Suprapubic skin (tissue), 4 donors: Measurements from ENCODE around the gene POGLUT2. TPM values are rescaled to one million over a fixed set of nuclear protein-coding genes. Genes with fewer than 3 reads are reported as not detected.
"Not testable (repeated sequence)": the region's sequence is repeated elsewhere in the genome, so short reads cannot be mapped to it uniquely, and the experiment has no call there.

Source experiments
- DNase-seq, 2 donors: peaks; one replicate each; pipeline ENCODE4 v3.0.0-alpha.2; 2019; ENCODE audit warnings: low spot score in 2 of 2
- H3K27ac ChIP-seq: fragments of 200-600 bp; sonication (generic); one replicate; pipeline ENCODE4 v1.5.1; 2019
- H3K27me3 ChIP-seq: fragments of 200-600 bp; sonication (generic); one replicate; pipeline ENCODE4 v1.5.1; 2019
- H3K36me3 ChIP-seq: fragments of 200-600 bp; sonication (generic); one replicate; pipeline ENCODE4 v1.5.1; 2019
- H3K4me1 ChIP-seq: fragments of 200-600 bp; sonication (generic); one replicate; pipeline ENCODE4 v1.5.1; 2019
- H3K4me3 ChIP-seq: fragments of 200-600 bp; sonication (generic); one replicate; pipeline ENCODE4 v1.5.1; 2019; ENCODE audit warnings: mild to moderate bottlenecking
- H3K9me3 ChIP-seq: fragments of 200-600 bp; sonication (generic); one replicate; pipeline ENCODE4 v1.5.1; 2019
- EP300 ChIP-seq: sonication (generic); formaldehyde crosslinking; IDR thresholded peaks from one replicate; pipeline ENCODE4 v1.6.1; 2017; ENCODE audit warnings: antibody characterized with exemption
- POLR2A ChIP-seq, 2 donors: fragments of 450-650 bp; IDR thresholded peaks; one replicate each; pipeline ENCODE4 v1.6.1; 2017; ENCODE audit warnings: antibody characterized with exemption in 2 of 2, mild to moderate bottlenecking in 2 of 2, moderate library complexity in 2 of 2
- POLR2AphosphoS5 ChIP-seq, 3 donors: sonication (generic); formaldehyde crosslinking; IDR thresholded peaks; one replicate each; pipeline ENCODE4 v1.6.1; 2017; ENCODE audit warnings: antibody characterized with exemption in 3 of 3
- WGBS: methylation state at CpG from one replicate; pipeline ENCODE4 v1.1.5; 2018; 5-methylcytosine and 5-hydroxymethylcytosine counted together
- total RNA-seq, 4 donors: library from RNA; depleted of rRNA; stranded (reverse); fragments of >200 nt; gene quantifications; one replicate each; pipeline ENCODE4 v1.1.0, GENCODE V29; 2016
- TF ChIP-seq, protein P1 (sequence below), 2 donors: fragments of 200-600 bp in 1 of 2; fragments of 450-650 bp in 1 of 2; sonication (generic) in 1 of 2; IDR thresholded peaks; one replicate each; pipeline ENCODE4 v1.5.1; 2016 to 2019; ENCODE audit warnings: antibody characterized with exemption in 2 of 2, mild to moderate bottlenecking in 1 of 2, moderate library complexity in 1 of 2

Gene POGLUT2
- total RNA-seq, 4 donors from 2014 or later, result 2.5 to 2.8 (median 2.7) TPM

- Histone ChIP-seq H3K36me3 (peaks cover 36% of the 10 kb centered on the region), H3K4me3 (no peak overlapping the region), H3K27ac (no peak overlapping the region), H3K27me3 (no peaks in the 10 kb centered on the region), H3K4me1 (no peaks in the 10 kb centered on the region), H3K9me3 (no peaks in the 10 kb centered on the region)
- no peak for DNase-seq
- TF ChIP-seq EP300 (no peak), POLR2AphosphoS5 (IDR thresholded peaks at IDR 0.05) (no peak), POLR2A (IDR thresholded peaks at IDR 0.05) (no peak)
- TF ChIP-seq, protein P1, sequence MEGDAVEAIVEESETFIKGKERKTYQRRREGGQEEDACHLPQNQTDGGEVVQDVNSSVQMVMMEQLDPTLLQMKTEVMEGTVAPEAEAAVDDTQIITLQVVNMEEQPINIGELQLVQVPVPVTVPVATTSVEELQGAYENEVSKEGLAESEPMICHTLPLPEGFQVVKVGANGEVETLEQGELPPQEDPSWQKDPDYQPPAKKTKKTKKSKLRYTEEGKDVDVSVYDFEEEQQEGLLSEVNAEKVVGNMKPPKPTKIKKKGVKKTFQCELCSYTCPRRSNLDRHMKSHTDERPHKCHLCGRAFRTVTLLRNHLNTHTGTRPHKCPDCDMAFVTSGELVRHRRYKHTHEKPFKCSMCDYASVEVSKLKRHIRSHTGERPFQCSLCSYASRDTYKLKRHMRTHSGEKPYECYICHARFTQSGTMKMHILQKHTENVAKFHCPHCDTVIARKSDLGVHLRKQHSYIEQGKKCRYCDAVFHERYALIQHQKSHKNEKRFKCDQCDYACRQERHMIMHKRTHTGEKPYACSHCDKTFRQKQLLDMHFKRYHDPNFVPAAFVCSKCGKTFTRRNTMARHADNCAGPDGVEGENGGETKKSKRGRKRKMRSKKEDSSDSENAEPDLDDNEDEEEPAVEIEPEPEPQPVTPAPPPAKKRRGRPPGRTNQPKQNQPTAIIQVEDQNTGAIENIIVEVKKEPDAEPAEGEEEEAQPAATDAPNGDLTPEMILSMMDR (IDR thresholded peaks at IDR 0.05), result no peak
- WGBS, result 64% methylated on average over 1 of the region's 1 CpG
Measured at GRCh38 chr13:102792396-102792795, 6.4 kb downstream of the POGLUT2 start.

- H3K36me3 ChIP-seq, result peaks cover 44% of the 10 kb centered on the region
Measured at GRCh38 chr13:102788683-102789082, 10.1 kb downstream of the POGLUT2 start.

GRCh38 chr13:102784483-102784882 is 14.3 kb downstream of the POGLUT2 start:
- no peaks in the 10 kb centered on the region for H3K27me3 ChIP-seq
- H3K4me3 ChIP-seq, result no peak overlapping the region
- TF ChIP-seq POLR2AphosphoS5 (IDR thresholded peaks at IDR 0.05) (no peak), EP300 (no peak), POLR2A (IDR thresholded peaks at IDR 0.05) (no peak)
- TF ChIP-seq, protein P1 (IDR thresholded peaks at IDR 0.05), result no peak
- no peak overlapping the region for H3K27ac ChIP-seq
- H3K9me3 ChIP-seq, result no peaks in the 10 kb centered on the region
- WGBS, result 86% methylated on average over 3 of the region's 3 CpGs
- H3K4me1 ChIP-seq, result no peaks in the 10 kb centered on the region
- peaks cover 20% of the 10 kb centered on the region for H3K36me3 ChIP-seq
- no peak for DNase-seq

More at GRCh38 chr13:102788683-102789082, 10.1 kb downstream of the POGLUT2 start:
- WGBS, result 95% methylated on average over 8 of the region's 8 CpGs
- Histone ChIP-seq H3K4me3 (no peak overlapping the region), H3K9me3 (no peaks in the 10 kb centered on the region), H3K4me1 (no peaks in the 10 kb centered on the region), H3K27ac (no peak overlapping the region), H3K27me3 (no peaks in the 10 kb centered on the region)
- no peak for DNase-seq
- TF ChIP-seq, protein P1 (IDR thresholded peaks at IDR 0.05), result no peak
- no peak for TF ChIP-seq EP300

GRCh38 chr13:102781591-102781990 is 17.2 kb downstream of the POGLUT2 start:
- Histone ChIP-seq H3K27ac (no peak overlapping the region), H3K4me1 (no peaks in the 10 kb centered on the region), H3K36me3 (peaks cover 8% of the 10 kb centered on the region), H3K9me3 (no peaks in the 10 kb centered on the region), H3K27me3 (no peaks in the 10 kb centered on the region), H3K4me3 (no peak overlapping the region)
- no peak for DNase-seq
- TF ChIP-seq POLR2A (IDR thresholded peaks at IDR 0.05) (no peak), POLR2AphosphoS5 (IDR thresholded peaks at IDR 0.05) (no peak), EP300 (no peak)
- TF ChIP-seq, protein P1 (IDR thresholded peaks at IDR 0.05), result no peak
- 100% methylated on average over 1 of the region's 1 CpG for WGBS

- DNase-seq, H3K9me3 ChIP-seq, H3K27ac ChIP-seq, H3K27me3 ChIP-seq, H3K36me3 ChIP-seq, H3K4me1 ChIP-seq, H3K4me3 ChIP-seq: not testable (repeated sequence)
- 80% methylated on average over 4 of the region's 4 CpGs for WGBS
Measured at GRCh38 chr13:102780656-102781055, 18.1 kb downstream of the POGLUT2 start.

DNA sequence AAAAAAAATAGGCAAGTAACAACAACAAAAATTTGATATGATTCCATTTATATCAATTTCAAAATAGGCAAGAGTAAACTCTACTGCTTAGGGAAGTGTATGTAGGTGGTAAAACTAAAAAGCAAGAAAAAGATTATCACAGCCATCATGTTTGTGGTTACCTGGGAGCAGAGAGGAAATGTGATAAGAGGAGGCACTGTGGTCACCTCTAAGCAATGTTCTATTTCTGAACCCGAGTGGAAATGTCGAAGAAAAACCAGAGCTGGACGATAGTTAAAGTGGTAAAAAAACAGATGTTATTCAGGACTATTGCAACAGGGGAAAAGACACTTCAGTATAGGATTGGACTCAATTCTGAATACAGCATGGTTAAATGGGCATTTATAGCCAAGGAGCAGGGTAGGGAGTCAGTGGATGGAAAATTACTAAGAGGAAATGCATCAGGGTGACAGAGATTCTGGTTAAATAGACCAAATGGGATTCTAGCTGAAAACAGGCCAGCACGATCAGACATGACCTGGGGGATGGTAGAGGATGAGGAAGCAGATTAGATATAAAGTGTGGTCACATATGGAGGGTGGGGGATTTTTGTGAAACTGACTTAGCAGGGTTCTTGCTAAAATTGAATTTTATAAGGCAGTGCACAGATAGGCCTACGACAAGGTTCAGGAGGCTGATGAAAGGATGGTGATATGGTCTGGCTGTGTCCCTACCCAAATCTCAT is 19.2 kb downstream of the POGLUT2 start:
- WGBS, result 74% methylated on average over 5 of the region's 5 CpGs
- no peak overlapping the region for H3K27ac ChIP-seq
- no peaks in the 10 kb centered on the region for H3K4me1 ChIP-seq
- TF ChIP-seq, protein P1 (IDR thresholded peaks at IDR 0.05), result no peak
- TF ChIP-seq POLR2AphosphoS5 (IDR thresholded peaks at IDR 0.05) (no peak), EP300 (no peak), POLR2A (IDR thresholded peaks at IDR 0.05) (no peak)
- no peaks in the 10 kb centered on the region for H3K9me3 ChIP-seq
- H3K4me3 ChIP-seq, result no peak overlapping the region
- H3K36me3 ChIP-seq, result no peaks in the 10 kb centered on the region
- no peaks in the 10 kb centered on the region for H3K27me3 ChIP-seq
- DNase-seq, result no peak
